Measurements from ENCODE around the gene THRB.

The THRB gene

GRCh38 chr3:24174614-24175013 lies 320.0 kb downstream of the THRB start:
- no peak for TF ChIP-seq CTCF (conservative IDR thresholded peaks at IDR 0.05; ENCODE audit: low read depth, low read length)
- DNase-seq (ENCODE audit: low read depth) = no peak
- H3K4me3 ChIP-seq (ENCODE audit: low read depth, low read length) = no peak overlapping the region

- H3K4me3 ChIP-seq (ENCODE audit: low read depth, low read length) = no peak overlapping the region
- DNase-seq (ENCODE audit: low read depth) = no peak
- TF ChIP-seq CTCF (conservative IDR thresholded peaks at IDR 0.05; ENCODE audit: low read depth, low read length) = no peak
Observed at GRCh38 chr3:24168977-24169376, 325.7 kb downstream of the THRB start.

GRCh38 chr3:24167429-24167828 lies 327.2 kb downstream of the THRB start:
- TF ChIP-seq CTCF (conservative IDR thresholded peaks at IDR 0.05; ENCODE audit: low read depth, low read length) = no peak
- DNase-seq (ENCODE audit: low read depth) = no peak
- H3K4me3 ChIP-seq (ENCODE audit: low read depth, low read length) = no peak overlapping the region

- no peak for TF ChIP-seq CTCF (conservative IDR thresholded peaks at IDR 0.05; ENCODE audit: low read depth, low read length)
- DNase-seq (ENCODE audit: low read depth) = no peak
- H3K4me3 ChIP-seq (ENCODE audit: low read depth, low read length) = no peak overlapping the region
Observed at GRCh38 chr3:24166515-24166914, 328.1 kb downstream of the THRB start.

- DNase-seq (ENCODE audit: low read depth) = no peak
- no peak for TF ChIP-seq CTCF (conservative IDR thresholded peaks at IDR 0.05; ENCODE audit: low read depth, low read length)
Observed at GRCh38 chr3:24165603-24165982, 329.1 kb downstream of the THRB start.

GRCh38 chr3:24164967-24165602 lies 329.6 kb downstream of the THRB start:
- TF ChIP-seq CTCF (conservative IDR thresholded peaks at IDR 0.05; ENCODE audit: low read depth, low read length) = no peak
- DNase-seq (ENCODE audit: low read depth) = no peak
- no peak overlapping the region for H3K4me3 ChIP-seq (ENCODE audit: low read depth, low read length)

More at GRCh38 chr3:24165603-24165982, 329.1 kb downstream of the THRB start:
- no peak overlapping the region for H3K4me3 ChIP-seq (ENCODE audit: low read depth, low read length)

- no peak for TF ChIP-seq CTCF (conservative IDR thresholded peaks at IDR 0.05; ENCODE audit: low read depth, low read length)
- H3K4me3 ChIP-seq (ENCODE audit: low read depth, low read length) = no peak overlapping the region
- no peak for DNase-seq (ENCODE audit: low read depth)
Observed at GRCh38 chr3:24162929-24163328, 331.7 kb downstream of the THRB start.
